K562 (cell line): ENCODE data around the gene RDH5. TPM values are rescaled to one million over a fixed set of nuclear protein-coding genes. Genes with fewer than 3 reads are reported as not detected.

Source experiments
- CC2D1A ChIP-seq: fragments of 450-650 bp; IDR thresholded peaks from 2 replicates; pipeline ENCODE4 v1.6.1; 2017; ENCODE audit warnings: mild to moderate bottlenecking
- KDM5B ChIP-seq: fragments of 200-600 bp; sonication (generic); IDR thresholded peaks from 2 replicates; pipeline ENCODE4 v1.6.1; 2012; ENCODE audit warnings: low read depth, mild to moderate bottlenecking, moderate library complexity, low read length, control low read depth, inconsistent platforms; ENCODE audit not compliant: insufficient replicate concordance
- LCOR ChIP-seq: sonication (generic); formaldehyde crosslinking; IDR thresholded peaks from 2 replicates; pipeline ENCODE4 v1.8.0; 2022; ENCODE audit warnings: mild to moderate bottlenecking, missing genetic modification reagents
- PRMT5 ChIP-seq: sonication (generic); formaldehyde crosslinking; IDR thresholded peaks from 2 replicates; pipeline ENCODE4 v1.5.0; 2020; ENCODE audit warnings: missing genetic modification reagents
- SNRNP70 ChIP-seq: fragments of 200-400 bp; formaldehyde crosslinking; optimal IDR thresholded peaks from 2 replicates; pipeline ENCODE3; 2017; ENCODE audit warnings: low read depth, low read length
- TAL1 ChIP-seq: fragments of 450-650 bp; IDR thresholded peaks from 2 replicates; pipeline ENCODE4 v1.6.1; 2016; ENCODE audit warnings: mild to moderate bottlenecking
- ZFPM2 ChIP-seq: fragments of 250-450 bp; sonication (Bioruptor Pico); IDR thresholded peaks from 2 replicates; pipeline ENCODE4 v1.5.1; 2022; ENCODE audit warnings: mild to moderate bottlenecking
- ZNF766 ChIP-seq: fragments of 200-800 bp; sonication (Bioruptor generic); conservative IDR thresholded peaks from 2 replicates; pipeline ENCODE4 v1.6.1; 2016; ENCODE audit warnings: missing genetic modification characterization, missing compliant biosample characterization
- polyA plus RNA-seq, 8 experiments: library from polyadenylated mRNA; depleted of rRNA in 4 of 8; stranded (reverse) in 5 of 8; unstranded in 3 of 8; fragments of >200 nt; fragmentation: Nextera tagmentation in 2 of 8; fragmentation: Illumina TruSeq in 1 of 8; extraction: Ambion mirVana in 2 of 8; extraction: Trizol in 1 of 8; gene quantifications; 2 replicates each; pipeline versions ENCODE4 v1.2.1 to v1.2.3, GENCODE V29; 2011 to 2014; ENCODE audit warnings: inconsistent platforms in 1 of 8, missing spikeins in 1 of 8
- total RNA-seq, 7 experiments: library from RNA; depleted of rRNA in 6 of 7; stranded (reverse); fragments of >200 nt in 6 of 7; fragmentation: Illumina TruSeq in 2 of 7; extraction: Trizol in 2 of 7; gene quantifications; 2 replicates each; pipeline versions ENCODE4 v1.2.1 to v1.2.3, GENCODE V29; 2011 to 2021; ENCODE audit warnings: low replicate concordance in 1 of 7
- TF ChIP-seq, protein P1 (sequence below), 2 experiments: IDR thresholded peaks; 2 replicates each; pipeline ENCODE4 v1.6.1; 2012; ENCODE audit warnings: improper control_type of control experiment in 2 of 2, low read depth in 2 of 2, low read length in 2 of 2, borderline replicate concordance in 1 of 2
- TF ChIP-seq, protein P2 (sequence below), 2 experiments: fragments of 450-650 bp; IDR thresholded peaks; 2 replicates each; pipeline ENCODE4 v1.6.1; 2016; ENCODE audit warnings: mild to moderate bottlenecking in 2 of 2, borderline replicate concordance in 1 of 2, low read depth in 1 of 2, moderate library complexity in 1 of 2
- TF ChIP-seq, protein P3 (sequence below): IDR thresholded peaks from 2 replicates; pipeline ENCODE4 v1.6.1; 2012; ENCODE audit warnings: low read depth, low read length, improper control_type of control experiment, borderline replicate concordance
- TF ChIP-seq, protein P4 (sequence below): fragments of 250-450 bp; sonication (Bioruptor Pico); IDR thresholded peaks from 2 replicates; pipeline ENCODE4 v1.8.0; 2022; ENCODE audit warnings: inconsistent platforms

The RDH5 gene
- total and polyA plus RNA-seq, 9 of the 15 experiments (the other 6 are each of a cell fraction or from before 2014, with no cell fraction given) = 0.28 to 2.0 (median 1.1) TPM; not detected in 1

DNA sequence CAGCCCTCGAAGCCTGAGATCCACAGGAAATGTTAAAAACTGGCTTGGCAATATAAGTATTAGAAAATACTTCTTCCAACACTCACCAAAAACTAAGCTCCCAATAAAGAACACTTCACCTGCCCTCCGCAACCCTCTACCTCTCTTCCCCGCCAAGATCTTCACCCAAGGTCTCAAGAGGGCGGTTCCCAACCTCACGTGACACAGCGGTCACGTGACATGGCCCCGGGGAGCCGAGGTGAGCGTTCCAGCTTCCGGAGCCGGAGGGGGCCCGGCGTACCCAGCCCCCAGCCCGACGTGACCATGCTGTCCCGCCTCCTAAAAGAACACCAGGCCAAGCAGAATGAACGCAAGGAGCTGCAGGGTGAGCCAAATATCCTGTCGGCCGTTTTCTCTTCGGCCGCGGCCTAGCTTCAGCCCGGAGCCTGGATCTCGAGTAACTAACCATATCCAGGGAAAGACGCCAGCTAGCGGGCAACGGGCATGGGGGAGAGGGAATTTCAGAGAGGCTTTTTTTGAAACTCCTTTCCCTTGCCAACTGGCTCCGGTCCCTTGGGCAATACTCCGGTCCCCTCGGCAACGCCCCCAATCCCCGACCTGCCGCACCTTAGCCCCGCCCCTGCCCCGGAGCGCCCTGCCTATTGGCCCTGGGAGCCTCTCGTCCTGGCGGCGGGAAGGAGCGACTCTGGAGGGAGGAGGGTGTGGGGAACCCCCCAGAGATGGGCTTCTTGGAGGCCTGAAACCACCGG lies 4.2 kb upstream of the RDH5 start, which contains the start of gene BLOC1S1 (continued):
- TF ChIP-seq, protein P1, sequence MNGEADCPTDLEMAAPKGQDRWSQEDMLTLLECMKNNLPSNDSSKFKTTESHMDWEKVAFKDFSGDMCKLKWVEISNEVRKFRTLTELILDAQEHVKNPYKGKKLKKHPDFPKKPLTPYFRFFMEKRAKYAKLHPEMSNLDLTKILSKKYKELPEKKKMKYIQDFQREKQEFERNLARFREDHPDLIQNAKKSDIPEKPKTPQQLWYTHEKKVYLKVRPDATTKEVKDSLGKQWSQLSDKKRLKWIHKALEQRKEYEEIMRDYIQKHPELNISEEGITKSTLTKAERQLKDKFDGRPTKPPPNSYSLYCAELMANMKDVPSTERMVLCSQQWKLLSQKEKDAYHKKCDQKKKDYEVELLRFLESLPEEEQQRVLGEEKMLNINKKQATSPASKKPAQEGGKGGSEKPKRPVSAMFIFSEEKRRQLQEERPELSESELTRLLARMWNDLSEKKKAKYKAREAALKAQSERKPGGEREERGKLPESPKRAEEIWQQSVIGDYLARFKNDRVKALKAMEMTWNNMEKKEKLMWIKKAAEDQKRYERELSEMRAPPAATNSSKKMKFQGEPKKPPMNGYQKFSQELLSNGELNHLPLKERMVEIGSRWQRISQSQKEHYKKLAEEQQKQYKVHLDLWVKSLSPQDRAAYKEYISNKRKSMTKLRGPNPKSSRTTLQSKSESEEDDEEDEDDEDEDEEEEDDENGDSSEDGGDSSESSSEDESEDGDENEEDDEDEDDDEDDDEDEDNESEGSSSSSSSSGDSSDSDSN (IDR thresholded peaks at IDR 0.05; ENCODE audit: borderline replicate concordance in 1 of 2, low read depth in 2 of 2, low read length in 2 of 2) = peak; percentile 85 to 94
- TF ChIP-seq PRMT5 (0 out of 2 replicates have a peak, but pooled peaks have one; percentile 64), CC2D1A (peak; percentile 42; the same call in 1 of the 2 replicates), SNRNP70 (no peak), TAL1 (no peak), ZFPM2 (CRISPR knock-in tag) (no peak), KDM5B (peak; percentile 46), LCOR (CRISPR knock-in tag) (peak; percentile 77; the same call in 1 of the 2 replicates), ZNF766 (CRISPR knock-in tag) (peak; percentile 71; the same call in 1 of the 2 replicates)
- TF ChIP-seq, protein P2, sequence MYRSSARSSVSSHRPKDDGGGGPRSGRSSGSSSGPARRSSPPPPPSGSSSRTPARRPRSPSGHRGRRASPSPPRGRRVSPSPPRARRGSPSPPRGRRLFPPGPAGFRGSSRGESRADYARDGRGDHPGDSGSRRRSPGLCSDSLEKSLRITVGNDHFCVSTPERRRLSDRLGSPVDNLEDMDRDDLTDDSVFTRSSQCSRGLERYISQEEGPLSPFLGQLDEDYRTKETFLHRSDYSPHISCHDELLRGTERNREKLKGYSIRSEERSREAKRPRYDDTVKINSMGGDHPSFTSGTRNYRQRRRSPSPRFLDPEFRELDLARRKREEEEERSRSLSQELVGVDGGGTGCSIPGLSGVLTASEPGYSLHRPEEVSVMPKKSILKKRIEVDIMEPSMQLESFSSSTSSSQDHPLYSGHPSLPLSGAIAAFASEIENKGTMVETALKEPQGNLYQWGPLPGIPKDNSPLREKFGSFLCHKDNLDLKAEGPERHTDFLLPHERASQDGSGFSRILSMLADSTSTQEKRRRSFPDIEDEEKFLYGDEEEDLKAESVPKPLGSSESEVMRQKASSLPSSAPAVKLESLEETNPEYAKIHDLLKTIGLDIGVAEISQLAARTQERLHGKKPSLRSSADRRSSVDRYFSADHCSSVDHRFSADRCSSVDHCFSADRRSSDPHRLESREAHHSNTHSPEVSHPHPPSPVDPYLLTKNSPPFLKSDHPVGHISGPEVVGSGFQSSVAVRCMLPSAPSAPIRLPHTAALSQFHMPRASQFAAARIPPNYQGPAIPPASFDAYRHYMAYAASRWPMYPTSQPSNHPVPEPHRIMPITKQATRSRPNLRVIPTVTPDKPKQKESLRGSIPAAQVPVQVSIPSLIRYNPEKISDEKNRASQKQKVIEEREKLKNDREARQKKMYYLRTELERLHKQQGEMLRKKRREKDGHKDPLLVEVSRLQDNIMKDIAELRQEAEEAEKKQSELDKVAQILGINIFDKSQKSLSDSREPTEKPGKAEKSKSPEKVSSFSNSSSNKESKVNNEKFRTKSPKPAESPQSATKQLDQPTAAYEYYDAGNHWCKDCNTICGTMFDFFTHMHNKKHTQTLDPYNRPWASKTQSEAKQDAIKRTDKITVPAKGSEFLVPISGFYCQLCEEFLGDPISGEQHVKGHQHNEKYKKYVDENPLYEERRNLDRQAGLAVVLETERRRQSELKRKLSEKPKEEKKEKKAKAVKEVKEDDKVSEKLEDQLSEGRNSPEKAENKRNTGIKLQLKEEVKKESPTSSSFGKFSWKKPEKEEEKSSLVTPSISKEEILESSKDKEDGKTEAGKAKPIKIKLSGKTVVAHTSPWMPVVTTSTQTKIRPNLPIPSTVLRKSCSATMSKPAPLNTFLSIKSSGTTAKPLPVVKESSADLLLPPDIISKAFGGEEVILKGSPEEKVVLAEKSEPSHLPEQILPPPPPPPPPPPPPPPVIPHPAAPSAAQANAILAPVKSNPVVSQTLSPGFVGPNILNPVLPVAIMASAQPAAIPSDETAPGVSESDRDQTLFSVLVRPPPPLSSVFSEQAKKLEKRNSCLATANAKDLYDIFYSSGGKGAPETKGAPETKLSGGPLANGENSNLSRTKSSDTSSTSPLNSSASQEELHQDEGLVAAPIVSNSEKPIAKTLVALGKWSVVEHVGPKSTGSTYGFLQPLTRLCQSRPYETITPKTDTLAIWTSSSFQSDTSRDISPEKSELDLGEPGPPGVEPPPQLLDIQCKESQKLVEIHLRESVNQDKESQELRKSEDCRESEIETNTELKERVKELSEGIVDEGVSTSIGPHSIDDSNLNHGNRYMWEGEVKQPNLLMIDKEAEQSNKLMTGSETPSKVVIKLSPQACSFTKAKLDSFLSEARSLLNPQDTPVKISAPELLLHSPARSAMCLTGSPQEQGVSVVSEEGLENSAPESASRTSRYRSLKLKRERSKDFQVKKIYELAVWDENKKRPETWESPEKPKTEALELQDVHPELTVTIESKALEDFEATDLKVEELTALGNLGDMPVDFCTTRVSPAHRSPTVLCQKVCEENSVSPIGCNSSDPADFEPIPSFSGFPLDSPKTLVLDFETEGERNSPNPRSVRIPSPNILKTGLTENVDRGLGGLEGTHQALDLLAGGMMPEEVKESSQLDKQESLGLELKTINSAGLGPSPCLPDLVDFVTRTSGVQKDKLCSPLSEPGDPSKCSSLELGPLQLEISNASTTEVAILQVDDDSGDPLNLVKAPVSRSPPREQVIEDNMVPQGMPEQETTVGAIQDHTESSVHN (IDR thresholded peaks at IDR 0.05; ENCODE audit: borderline replicate concordance in 1 of 2, low read depth in 1 of 2) = peak in 1 of 2 experiments; percentile 36; a peak in 1 of 4 replicates
- TF ChIP-seq, protein P3, sequence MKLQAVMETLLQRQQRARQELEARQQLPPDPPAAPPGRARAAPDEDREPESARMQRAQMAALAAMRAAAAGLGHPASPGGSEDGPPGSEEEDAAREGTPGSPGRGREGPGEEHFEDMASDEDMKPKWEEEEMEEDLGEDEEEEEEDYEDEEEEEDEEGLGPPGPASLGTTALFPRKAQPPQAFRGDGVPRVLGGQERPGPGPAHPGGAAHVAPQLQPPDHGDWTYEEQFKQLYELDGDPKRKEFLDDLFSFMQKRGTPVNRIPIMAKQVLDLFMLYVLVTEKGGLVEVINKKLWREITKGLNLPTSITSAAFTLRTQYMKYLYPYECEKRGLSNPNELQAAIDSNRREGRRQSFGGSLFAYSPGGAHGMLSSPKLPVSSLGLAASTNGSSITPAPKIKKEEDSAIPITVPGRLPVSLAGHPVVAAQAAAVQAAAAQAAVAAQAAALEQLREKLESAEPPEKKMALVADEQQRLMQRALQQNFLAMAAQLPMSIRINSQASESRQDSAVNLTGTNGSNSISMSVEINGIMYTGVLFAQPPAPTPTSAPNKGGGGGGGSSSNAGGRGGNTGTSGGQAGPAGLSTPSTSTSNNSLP = no peak
- TF ChIP-seq, protein P4, sequence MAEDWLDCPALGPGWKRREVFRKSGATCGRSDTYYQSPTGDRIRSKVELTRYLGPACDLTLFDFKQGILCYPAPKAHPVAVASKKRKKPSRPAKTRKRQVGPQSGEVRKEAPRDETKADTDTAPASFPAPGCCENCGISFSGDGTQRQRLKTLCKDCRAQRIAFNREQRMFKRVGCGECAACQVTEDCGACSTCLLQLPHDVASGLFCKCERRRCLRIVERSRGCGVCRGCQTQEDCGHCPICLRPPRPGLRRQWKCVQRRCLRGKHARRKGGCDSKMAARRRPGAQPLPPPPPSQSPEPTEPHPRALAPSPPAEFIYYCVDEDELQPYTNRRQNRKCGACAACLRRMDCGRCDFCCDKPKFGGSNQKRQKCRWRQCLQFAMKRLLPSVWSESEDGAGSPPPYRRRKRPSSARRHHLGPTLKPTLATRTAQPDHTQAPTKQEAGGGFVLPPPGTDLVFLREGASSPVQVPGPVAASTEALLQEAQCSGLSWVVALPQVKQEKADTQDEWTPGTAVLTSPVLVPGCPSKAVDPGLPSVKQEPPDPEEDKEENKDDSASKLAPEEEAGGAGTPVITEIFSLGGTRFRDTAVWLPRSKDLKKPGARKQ (CRISPR knock-in tag) = no peak
